HFF-Myc (cell line): Measurements from ENCODE around the gene THADA.

Experiments
- DNase-seq: peaks from one replicate; pipeline ENCODE4 v3.0.0-alpha.2; 2011; ENCODE audit warnings: low read depth; ENCODE audit errors: extremely low read depth
- H3K4me3 ChIP-seq: replicated peaks from 2 replicates; pipeline ENCODE4 v1.5.1; 2011; ENCODE audit warnings: low read depth, mild to moderate bottlenecking, control low read depth, low read length
- CTCF ChIP-seq: IDR thresholded peaks from 2 replicates; pipeline ENCODE4 v1.5.1; 2012; ENCODE audit warnings: mild to moderate bottlenecking, low read depth, low read length, control low read depth; ENCODE audit errors: missing control alignments

THADA gene

GRCh38 chr2:43518718-43519117 lies 77.1 kb downstream of the THADA start:
- no peak for DNase-seq
- no peak for TF ChIP-seq CTCF
- no peak overlapping the region for H3K4me3 ChIP-seq

GRCh38 chr2:43518181-43518580 lies 77.7 kb downstream of the THADA start:
- TF ChIP-seq CTCF, result no peak
- no peak for DNase-seq

GRCh38 chr2:43515807-43516497 lies 79.9 kb downstream of the THADA start:
- no peak overlapping the region for H3K4me3 ChIP-seq
- DNase-seq, result no peak
- TF ChIP-seq CTCF, result no peak

More at GRCh38 chr2:43518181-43518580, 77.7 kb downstream of the THADA start:
- no peak overlapping the region for H3K4me3 ChIP-seq

GRCh38 chr2:43515248-43515647 lies 80.6 kb downstream of the THADA start:
- no peak overlapping the region for H3K4me3 ChIP-seq
- DNase-seq, result no peak
- no peak for TF ChIP-seq CTCF

- DNase-seq, result no peak
- no peak overlapping the region for H3K4me3 ChIP-seq
- no peak for TF ChIP-seq CTCF
Measured at GRCh38 chr2:43513796-43514195, 82.0 kb downstream of the THADA start.

GRCh38 chr2:43513216-43513615 lies 82.6 kb downstream of the THADA start:
- H3K4me3 ChIP-seq, result no peak overlapping the region
- TF ChIP-seq CTCF, result no peak
- no peak for DNase-seq

GRCh38 chr2:43511199-43511598 lies 84.6 kb downstream of the THADA start:
- DNase-seq, result no peak
- H3K4me3 ChIP-seq, result no peak overlapping the region
- no peak for TF ChIP-seq CTCF
